GM23338 (cell line): ENCODE data around the gene HAUS8. TPM values are rescaled to one million over a fixed set of nuclear protein-coding genes. Genes with fewer than 3 reads are reported as not detected.

Source experiments
- ATAC-seq: fragments of 200-7000 bp; cut with Tn5 transposase; 3 replicates; pipeline ENCODE4 v1.9.1; 2020
- DNase-seq: peaks from one replicate; pipeline ENCODE4 v3.0.0-alpha.2; 2015; ENCODE audit warnings: low spot score
- H2AFZ ChIP-seq: fragments of 200-600 bp; sonication (generic); 2 replicates; pipeline ENCODE4 v1.8.0; 2016; ENCODE audit warnings: antibody characterized with exemption, mild to moderate bottlenecking, moderate library complexity
- H3F3A ChIP-seq: fragments of 200-600 bp; sonication (generic); replicated peaks from 2 replicates; pipeline ENCODE4 v1.8.0; 2017; ENCODE audit warnings: antibody characterized with exemption, mixed run types, low read depth
- H3K27ac ChIP-seq: fragments of 200-600 bp; sonication (generic); 2 replicates; pipeline ENCODE4 v1.6.1; 2016; ENCODE audit warnings: low read depth
- H3K27me3 ChIP-seq: fragments of 200-600 bp; sonication (generic); 2 replicates; pipeline ENCODE4 v1.8.0; 2016; ENCODE audit warnings: mild to moderate bottlenecking, mixed run types, moderate library complexity; ENCODE audit not compliant: insufficient read depth
- H3K36me3 ChIP-seq: fragments of 200-600 bp; sonication (generic); 2 replicates; pipeline ENCODE4 v1.8.0; 2016; ENCODE audit warnings: mild to moderate bottlenecking; ENCODE audit not compliant: insufficient read depth
- H3K4me1 ChIP-seq: fragments of 200-600 bp; sonication (generic); 2 replicates; pipeline ENCODE4 v1.8.0; 2016; ENCODE audit warnings: mild to moderate bottlenecking, moderate library complexity; ENCODE audit not compliant: insufficient read depth
- H3K4me2 ChIP-seq: fragments of 200-600 bp; sonication (generic); 2 replicates; pipeline ENCODE4 v1.7.1; 2017; ENCODE audit warnings: mixed run types
- H3K4me3 ChIP-seq: fragments of 200-600 bp; sonication (generic); 2 replicates; pipeline ENCODE4 v1.6.1; 2016; ENCODE audit warnings: mixed run types
- H3K79me2 ChIP-seq: fragments of 200-600 bp; sonication (generic); replicated peaks from 2 replicates; pipeline ENCODE4 v1.8.0; 2017; ENCODE audit warnings: mild to moderate bottlenecking; ENCODE audit not compliant: insufficient read depth
- H3K9me2 ChIP-seq: fragments of 200-600 bp; sonication (generic); 2 replicates; pipeline ENCODE4 v1.8.0; 2017; ENCODE audit not compliant: insufficient read depth
- H4K20me1 ChIP-seq: fragments of 200-600 bp; sonication (generic); replicated peaks from 2 replicates; pipeline ENCODE4 v1.8.0; 2017; ENCODE audit warnings: mild to moderate bottlenecking; ENCODE audit not compliant: insufficient read depth
- H3K27ac Mint-ChIP-seq: 2 replicates; pipeline ENCODE4 v1.8.0; 2020; ENCODE audit warnings: inconsistent platforms, mild to moderate bottlenecking, moderate library complexity, mixed read lengths
- H3K27me3 Mint-ChIP-seq: 3 replicates; pipeline ENCODE4 v1.8.0; 2022; ENCODE audit warnings: low read depth, mild to moderate bottlenecking, moderate library complexity, mixed read lengths, inconsistent platforms; ENCODE audit not compliant: insufficient read depth, poor library complexity
- H3K36me3 Mint-ChIP-seq: 3 replicates; pipeline ENCODE4 v1.8.0; 2021; ENCODE audit warnings: low read depth, mild to moderate bottlenecking, inconsistent platforms, moderate library complexity, mixed read lengths
- H3K4me1 Mint-ChIP-seq: 3 replicates; pipeline ENCODE4 v1.8.0; 2020; ENCODE audit warnings: mild to moderate bottlenecking, inconsistent platforms, mixed read lengths
- H3K4me3 Mint-ChIP-seq: 3 replicates; pipeline ENCODE4 v1.8.0; 2021; ENCODE audit warnings: moderate library complexity, mild to moderate bottlenecking, inconsistent platforms, mixed read lengths
- H3K9me3 Mint-ChIP-seq: 3 replicates; pipeline ENCODE4 v1.8.0; 2020; ENCODE audit warnings: moderate library complexity, mild to moderate bottlenecking, inconsistent platforms, mixed read lengths
- CREB1 ChIP-seq: fragments of 250-450 bp; sonication (Bioruptor Pico); IDR thresholded peaks from 2 replicates; pipeline ENCODE4 v1.5.0; 2020; ENCODE audit warnings: low read depth, mild to moderate bottlenecking, moderate library complexity
- CTCF ChIP-seq, 2 experiments: fragments of 200-600 bp in 1 of 2; sonication (generic) in 1 of 2; conservative IDR thresholded peaks; 2 replicates each; pipeline versions ENCODE4 v1.5.1 to v1.6.1; 2016 to 2017; ENCODE audit warnings: antibody characterized with exemption in 2 of 2, low read depth in 2 of 2, mild to moderate bottlenecking in 2 of 2, moderate library complexity in 1 of 2
- ETS1 ChIP-seq: IDR thresholded peaks from 2 replicates; pipeline ENCODE4 v1.6.1; 2016; ENCODE audit warnings: antibody characterized with exemption
- JUNB ChIP-seq: IDR thresholded peaks from one replicate; pipeline ENCODE4 v1.6.1; 2016; ENCODE audit warnings: antibody characterized with exemption; ENCODE audit not compliant: unreplicated experiment
- NANOG ChIP-seq: IDR thresholded peaks from 2 replicates; pipeline ENCODE4 v1.6.1; 2016; ENCODE audit warnings: antibody characterized with exemption, borderline replicate concordance
- POLR2AphosphoS5 ChIP-seq: IDR thresholded peaks from 2 replicates; pipeline ENCODE4 v1.6.1; 2016; ENCODE audit warnings: antibody characterized with exemption, low read depth
- REST ChIP-seq: IDR thresholded peaks from one replicate; pipeline ENCODE4 v1.6.1; 2018; ENCODE audit warnings: antibody characterized with exemption; ENCODE audit not compliant: unreplicated experiment
- STAT1 ChIP-seq: IDR thresholded peaks from one replicate; pipeline ENCODE4 v1.6.1; 2016; ENCODE audit warnings: antibody characterized with exemption; ENCODE audit not compliant: unreplicated experiment
- ZNF114 ChIP-seq: fragments of 250-450 bp; sonication (Bioruptor Pico); IDR thresholded peaks from 2 replicates; pipeline ENCODE4 v1.5.0; 2020; ENCODE audit warnings: mild to moderate bottlenecking, moderate library complexity
- ZNF331 ChIP-seq: fragments of 250-450 bp; sonication (Bioruptor Pico); IDR thresholded peaks from 2 replicates; pipeline ENCODE4 v1.5.0; 2020; ENCODE audit warnings: low read depth, mild to moderate bottlenecking, moderate library complexity
- ZNF462 ChIP-seq: fragments of 250-450 bp; sonication (Bioruptor Pico); IDR thresholded peaks from 2 replicates; pipeline ENCODE4 v1.5.0; 2020; ENCODE audit warnings: mild to moderate bottlenecking, moderate library complexity
- polyA plus RNA-seq: library from polyadenylated mRNA; unstranded; fragments of >200 nt; fragmentation: Nextera tagmentation; extraction: Ambion mirVana; gene quantifications from 2 replicates; pipeline ENCODE4 v1.2.1, GENCODE V29; 2016
- total RNA-seq: library from RNA; depleted of rRNA; stranded (reverse); fragments of >200 nt; shearing (Covaris generic); gene quantifications from 2 replicates; pipeline ENCODE4 v1.2.3, GENCODE V29; 2014

The HAUS8 gene
- total and polyA plus RNA-seq, 2 experiments from 2014 or later: 11.1 to 33.3 TPM

- Histone ChIP-seq H3F3A (peaks cover 3% of the 10 kb centered on the region; the same call in 1 of the 2 replicates), H3K36me3 (0 out of 2 replicates have a peak, but pooled peaks cover 4% of the 10 kb centered on the region), H4K20me1 (peaks cover 51% of the 10 kb centered on the region), H3K4me3 (peak overlapping the region; percentile 91), H3K4me1 (peaks cover 15% of the 10 kb centered on the region; the same call in 1 of the 2 replicates), H2AFZ (no peak overlapping the region; the same call in 1 of the 2 replicates), H3K27ac (no peak overlapping the region), H3K27me3 (no peaks in the 10 kb centered on the region), H3K9me2 (no peaks in the 10 kb centered on the region), H3K79me2 (peaks cover 76% of the 10 kb centered on the region), H3K4me2 (peak overlapping the region; percentile 91)
- TF ChIP-seq ZNF114 (CRISPR knock-in tag) (no peak), ZNF331 (no peak), POLR2AphosphoS5 (no peak), JUNB (no peak), ETS1 (no peak), STAT1 (no peak), ZNF462 (CRISPR knock-in tag) (no peak), NANOG (no peak), CREB1 (CRISPR knock-in tag) (no peak), REST (no peak), CTCF (conservative IDR thresholded peaks at IDR 0.05; ENCODE audit: low read depth in 2 of 2) (no peak)
- Mint-ChIP-seq H3K36me3 (peaks cover 22% of the 10 kb centered on the region), H3K9me3 (no peaks in the 10 kb centered on the region), H3K27ac (no peak overlapping the region), H3K27me3 (peaks cover 18% of the 10 kb centered on the region), H3K4me1 (peaks cover 50% of the 10 kb centered on the region), H3K4me3 (peak overlapping the region; percentile 94)
- peak; percentile 17 for DNase-seq
- ATAC-seq: no peak
These were observed 1.3 kb upstream of the HAUS8 start for GRCh38 chr19:17076543-17076991.
